Ramos (cell line): ENCODE measurements around the gene C1orf115.
"Not testable (repeated sequence)": the region's sequence is repeated elsewhere in the genome, so short reads cannot be mapped to it uniquely, and the experiment has no call there.

ENCODE experiments used
- in situ Hi-C: fragments of 300-500 bp; cut with MboI; formaldehyde crosslinking; loops from one replicate; pipeline ENCODE4 v1.14.3; 2022; ENCODE audit warnings: low sequenced_read_pairs; ENCODE audit not compliant: unreplicated experiment

The C1orf115 gene

DNA sequence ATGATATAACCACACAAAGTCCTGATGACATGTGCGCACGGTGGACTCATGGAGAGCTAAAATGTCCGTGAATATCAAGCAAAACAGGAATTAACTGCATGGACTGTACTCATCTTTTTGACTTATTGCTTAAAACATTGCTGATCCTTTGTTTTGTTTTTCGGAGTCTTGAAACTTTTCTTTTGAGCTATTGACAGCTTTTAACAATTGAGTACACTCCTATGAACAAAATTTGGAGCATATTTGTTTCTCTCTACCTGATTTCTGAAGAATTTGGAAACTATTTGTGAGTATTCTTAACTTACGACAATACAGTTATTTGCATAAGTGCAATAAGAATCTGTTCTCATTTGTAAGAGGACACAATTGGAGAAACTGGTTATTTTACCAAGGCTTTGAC is 25.8 kb downstream of the C1orf115 start:
- in situ Hi-C loops = not testable (repeated sequence)

DNA sequence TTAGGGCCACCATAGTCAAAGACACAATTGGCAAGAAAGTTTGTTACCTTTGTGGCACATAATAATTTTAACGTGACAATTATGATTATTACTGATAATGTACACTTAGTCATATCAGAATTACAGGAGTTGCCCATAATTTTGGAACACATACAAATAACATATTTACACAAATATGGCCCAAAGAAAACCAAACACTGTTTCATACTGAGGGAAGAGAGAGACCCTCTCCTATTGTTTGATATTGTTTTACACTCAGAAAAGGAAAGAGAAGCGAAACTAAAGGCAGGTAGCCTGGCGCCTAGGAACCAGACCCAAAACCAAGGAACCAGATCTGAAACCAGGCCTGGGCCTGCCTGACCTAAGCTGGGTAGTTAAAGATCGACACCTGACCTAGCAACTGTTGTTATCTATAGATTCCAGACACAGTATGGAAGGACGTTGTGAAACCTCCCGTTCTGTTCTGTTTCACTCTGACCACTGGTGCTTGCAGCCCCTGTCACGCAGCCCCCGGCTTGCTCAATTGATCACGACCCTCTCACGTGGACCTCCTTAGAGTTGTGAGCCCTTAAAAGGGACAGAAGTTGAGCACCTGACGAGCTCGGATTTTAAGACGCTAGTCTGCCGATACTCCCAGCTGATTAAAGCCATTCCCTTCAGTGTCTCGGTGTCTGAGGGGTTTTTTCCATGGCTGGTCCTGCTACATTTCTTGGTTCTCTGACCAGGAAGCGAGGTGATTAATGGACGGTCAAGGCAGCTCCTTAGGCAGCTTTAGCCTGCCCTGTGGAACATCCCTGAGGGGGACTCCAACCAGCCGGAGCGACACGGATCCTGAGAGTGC is 27.9 kb downstream of the C1orf115 start:
- in situ Hi-C loops = no loop called here

DNA sequence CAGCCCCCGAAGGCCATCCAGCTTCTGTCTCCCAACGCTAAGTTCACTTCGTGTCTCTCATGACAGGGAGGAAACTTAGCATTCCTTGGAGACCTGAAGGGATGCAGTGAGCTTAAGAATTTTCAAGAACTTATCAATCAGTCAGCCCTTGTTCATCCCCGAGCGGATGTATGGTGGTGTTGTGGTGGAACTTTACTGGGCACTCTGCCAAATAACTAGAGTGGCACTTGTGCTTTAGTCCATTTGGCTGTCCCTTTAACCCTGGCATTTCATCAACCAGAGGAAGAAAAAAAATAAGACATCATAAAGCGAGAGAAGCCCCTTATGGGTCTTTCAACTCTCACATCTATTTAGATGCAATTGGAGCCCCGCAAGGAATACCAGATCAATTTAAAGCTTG is 31.1 kb downstream of the C1orf115 start:
- in situ Hi-C loops = not testable (repeated sequence)

- in situ Hi-C loops = no loop called here
Measured at GRCh38 chr1:220726634-220727033, 36.5 kb downstream of the C1orf115 start.

DNA sequence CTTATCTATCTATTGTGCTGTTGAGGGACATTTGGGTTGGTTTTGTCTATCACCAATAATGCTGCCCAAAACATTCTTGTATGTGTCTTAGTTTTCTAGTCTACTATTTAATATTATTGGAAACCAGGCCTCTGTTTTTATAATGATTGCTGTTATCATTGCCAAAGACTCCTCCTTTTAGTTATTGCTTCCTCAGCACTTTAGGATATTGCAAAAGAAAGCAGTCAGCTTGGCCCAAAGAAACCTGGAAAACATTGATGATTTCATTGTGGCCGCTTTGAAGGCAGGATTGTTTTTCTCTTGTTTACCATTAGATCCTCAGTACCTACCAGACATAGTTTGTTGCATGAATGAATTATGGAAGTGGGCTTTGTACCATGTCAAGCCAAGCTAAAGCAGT is 37.4 kb downstream of the C1orf115 start:
- in situ Hi-C loops = no loop called here

DNA sequence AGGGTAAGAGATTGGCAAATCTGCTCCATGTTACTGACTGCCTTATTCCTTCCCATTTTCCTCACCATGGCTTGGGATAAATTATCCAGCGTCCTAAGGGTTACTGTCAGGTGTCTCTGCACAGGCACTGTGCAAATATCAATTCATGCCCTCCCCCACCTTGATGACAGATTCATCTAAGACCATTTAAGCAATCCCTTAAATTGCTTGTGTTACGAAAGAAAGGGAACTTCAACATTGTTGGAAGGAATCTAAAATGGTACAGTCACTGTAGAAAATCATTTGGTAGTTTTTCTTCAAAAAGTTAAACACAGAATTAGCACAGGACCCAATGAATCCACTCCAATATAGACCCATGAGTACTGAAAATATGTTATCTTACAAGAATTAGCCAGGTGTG is 40.3 kb downstream of the C1orf115 start:
- in situ Hi-C loops = no loop called here

DNA sequence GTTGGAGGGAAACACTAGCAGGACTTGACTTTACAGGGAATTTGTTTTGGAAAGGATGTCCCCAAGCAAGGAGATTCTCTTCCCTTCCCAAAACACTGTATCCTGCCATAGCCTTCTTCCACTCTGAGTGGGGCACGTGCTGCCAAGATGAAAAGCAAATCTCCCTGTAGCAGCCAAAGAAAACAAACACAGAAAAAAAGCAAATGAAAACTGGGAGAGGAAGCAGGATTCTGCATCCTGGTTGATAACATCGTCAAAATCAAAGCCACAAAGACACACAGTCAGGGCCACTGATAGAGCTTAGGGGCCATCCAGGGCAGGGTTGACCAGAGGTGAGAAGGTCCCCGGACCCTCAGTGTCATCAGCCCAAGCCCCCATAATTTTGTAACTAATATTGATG is 42.0 kb downstream of the C1orf115 start:
- in situ Hi-C loops = no loop called here

GRCh38 chr1:220732621-220733020 is 42.5 kb downstream of the C1orf115 start:
- in situ Hi-C loops = no loop called here

DNA sequence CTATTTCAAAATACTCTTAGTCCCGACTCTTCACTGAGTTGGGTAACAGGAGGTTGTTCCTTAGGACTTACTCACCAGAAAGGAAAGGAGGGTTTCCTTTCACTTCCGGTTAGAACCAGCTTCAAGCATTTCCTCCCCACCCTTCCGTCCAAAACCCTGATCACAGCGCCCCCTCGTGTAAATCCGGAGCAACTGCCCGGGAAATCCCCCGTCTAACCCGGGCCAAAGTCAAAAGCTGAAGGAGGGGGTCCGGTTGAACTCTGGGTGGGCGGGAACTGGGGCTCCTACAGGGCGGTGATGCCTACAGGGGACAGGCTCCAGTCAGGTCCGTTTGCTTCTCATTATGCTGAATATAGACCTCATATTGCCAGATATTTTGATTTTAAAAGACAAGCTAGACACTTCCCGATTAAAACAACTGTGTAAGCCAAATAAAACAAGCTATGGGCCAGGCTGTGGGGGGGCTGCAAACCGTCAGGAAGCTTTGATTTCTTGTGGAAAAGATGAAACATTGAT is 43.0 kb downstream of the C1orf115 start:
- in situ Hi-C loops = no loop called here

- in situ Hi-C loops = no loop called here
Measured at GRCh38 chr1:220734571-220735326, 44.6 kb downstream of the C1orf115 start.

GRCh38 chr1:220736283-220736682 is 46.1 kb downstream of the C1orf115 start:
- in situ Hi-C loops = not testable (repeated sequence)

- in situ Hi-C loops = no loop called here
Measured at GRCh38 chr1:220741349-220741748, 51.2 kb downstream of the C1orf115 start.

GRCh38 chr1:220741825-220742224 is 51.7 kb downstream of the C1orf115 start:
- in situ Hi-C loops = no loop called here

DNA sequence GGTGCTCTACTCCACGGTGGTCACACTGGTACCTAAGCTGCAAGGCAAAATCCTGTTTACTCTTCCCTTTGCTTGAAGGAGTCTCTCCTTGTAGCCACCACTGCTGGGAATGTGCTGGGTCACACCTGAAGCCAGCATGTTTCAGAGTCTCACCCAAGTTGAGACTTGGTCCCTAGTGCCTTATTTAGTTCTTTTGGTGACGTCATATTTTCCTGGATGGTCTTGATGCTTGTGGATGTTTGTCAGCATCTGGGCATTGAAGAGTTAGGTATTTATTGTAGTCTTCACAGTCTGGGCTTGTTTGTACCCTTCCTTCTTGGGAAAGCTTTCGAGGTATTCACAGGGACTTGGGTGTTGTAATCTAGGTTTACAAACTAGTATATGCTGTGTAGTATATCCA is 52.4 kb downstream of the C1orf115 start:
- in situ Hi-C loops = no loop called here

GRCh38 chr1:220746851-220747250 is 56.7 kb downstream of the C1orf115 start:
- in situ Hi-C loops = no loop called here

- in situ Hi-C loops = no loop called here
Measured at GRCh38 chr1:220747437-220748088, 57.4 kb downstream of the C1orf115 start.

GRCh38 chr1:220748089-220748934 is 58.1 kb downstream of the C1orf115 start, which contains the start of gene MTARC2:
Gene MTARC2 (plus strand): TSS chr1:220748322. CDS start chr1:220748532, 210 bp downstream.
- in situ Hi-C loops = no loop called here
